GM12801 (cell line): ENCODE data around the gene SLAMF1.

Experiments
- CTCF ChIP-seq: IDR thresholded peaks from one replicate; pipeline ENCODE4 v1.5.1; 2011; ENCODE audit warnings: control low read depth; ENCODE audit not compliant: insufficient read length; ENCODE audit errors: extremely low read depth

Gene SLAMF1

GRCh38 chr1:160636547-160636946 lies 10.3 kb downstream of the SLAMF1 start:
- no peak for TF ChIP-seq CTCF

GRCh38 chr1:160636076-160636475 lies 10.8 kb downstream of the SLAMF1 start:
- TF ChIP-seq CTCF, result no peak

GRCh38 chr1:160634543-160635491 lies 12.0 kb downstream of the SLAMF1 start:
- TF ChIP-seq CTCF, result no peak

- TF ChIP-seq CTCF, result no peak
These were observed 13.4 kb downstream of the SLAMF1 start for GRCh38 chr1:160633330-160633903.

GRCh38 chr1:160631983-160632625 lies 14.7 kb downstream of the SLAMF1 start:
- TF ChIP-seq CTCF, result no peak

- no peak for TF ChIP-seq CTCF
These were observed 16.1 kb downstream of the SLAMF1 start for GRCh38 chr1:160630523-160631451.
